Lower lobe of right lung (tissue), 2 donors: ENCODE results near the gene NTM. TPM values are rescaled to one million over a fixed set of nuclear protein-coding genes. Genes with fewer than 3 reads are reported as not detected.

Source experiments
- ATAC-seq, 2 donors: fragments of 200-7000 bp; cut with Tn5 transposase; one replicate each; pipeline ENCODE4 v1.9.1; 2020 to 2022; ENCODE audit warnings: mild to moderate bottlenecking in 2 of 2, moderate library complexity in 2 of 2
- DNase-seq: peaks from one replicate; pipeline ENCODE4 v3.0.0-alpha.2; 2020
- H3K27ac ChIP-seq: fragments of 200-600 bp; one replicate; pipeline ENCODE4 v1.8.0; 2022
- H3K27me3 ChIP-seq: fragments of 200-600 bp; one replicate; pipeline ENCODE4 v1.8.0; 2022; ENCODE audit warnings: low read depth
- H3K36me3 ChIP-seq: fragments of 200-600 bp; one replicate; pipeline ENCODE4 v1.8.0; 2022; ENCODE audit warnings: mild to moderate bottlenecking
- H3K4me1 ChIP-seq: fragments of 200-600 bp; one replicate; pipeline ENCODE4 v1.8.0; 2022
- H3K4me3 ChIP-seq: fragments of 200-600 bp; one replicate; pipeline ENCODE4 v1.8.0; 2022; ENCODE audit warnings: mild to moderate bottlenecking
- H3K9me3 ChIP-seq: fragments of 200-600 bp; one replicate; pipeline ENCODE4 v1.8.0; 2022
- CTCF ChIP-seq: fragments of 200-600 bp; IDR thresholded peaks from one replicate; pipeline ENCODE4 v1.8.0; 2022; ENCODE audit warnings: antibody characterized with exemption, mild to moderate bottlenecking
- intact Hi-C: fragments of 100-400 bp; cut with DNase I; formaldehyde crosslinking; loops from one replicate; pipeline ENCODE4 v1.11.0; 2022
- total RNA-seq: library from RNA; stranded (reverse); fragmentation: NEBNext Ultra II Directional; extraction: Animal tissue kit (Norgen Biotek cat#: 25700); gene quantifications from one replicate; pipeline ENCODE4 v1.2.1, GENCODE V29; 2021
- donor health status: DM: no; HTN: yes; CAD: no; lungs with severe emphysema.

Gene NTM
- total RNA-seq, 1 donor from 2014 or later = 2.3 TPM

- no peak for TF ChIP-seq CTCF
- no peak overlapping the region for H3K27ac ChIP-seq
- ATAC-seq = no peak
Observed at GRCh38 chr11:131917634-131918384, 547.4 kb downstream of the NTM start.

GRCh38 chr11:131918663-131919062, 548.2 kb downstream of the NTM start:
- Histone ChIP-seq H3K4me1 (no peaks in the 10 kb centered on the region), H3K27me3 (no peaks in the 10 kb centered on the region), H3K4me3 (no peak overlapping the region), H3K9me3 (no peaks in the 10 kb centered on the region), H3K27ac (no peak overlapping the region), H3K36me3 (no peaks in the 10 kb centered on the region)
- DNase-seq (no peak), ATAC-seq (no peak)
- intact Hi-C loops = no loop called here
- no peak for TF ChIP-seq CTCF

More at GRCh38 chr11:131917634-131918384, 547.4 kb downstream of the NTM start:
- Histone ChIP-seq H3K9me3 (no peaks in the 10 kb centered on the region), H3K4me1 (no peaks in the 10 kb centered on the region), H3K36me3 (no peaks in the 10 kb centered on the region), H3K27me3 (no peaks in the 10 kb centered on the region), H3K4me3 (no peak overlapping the region)
- intact Hi-C loops = no loop called here
- no peak for DNase-seq

DNA sequence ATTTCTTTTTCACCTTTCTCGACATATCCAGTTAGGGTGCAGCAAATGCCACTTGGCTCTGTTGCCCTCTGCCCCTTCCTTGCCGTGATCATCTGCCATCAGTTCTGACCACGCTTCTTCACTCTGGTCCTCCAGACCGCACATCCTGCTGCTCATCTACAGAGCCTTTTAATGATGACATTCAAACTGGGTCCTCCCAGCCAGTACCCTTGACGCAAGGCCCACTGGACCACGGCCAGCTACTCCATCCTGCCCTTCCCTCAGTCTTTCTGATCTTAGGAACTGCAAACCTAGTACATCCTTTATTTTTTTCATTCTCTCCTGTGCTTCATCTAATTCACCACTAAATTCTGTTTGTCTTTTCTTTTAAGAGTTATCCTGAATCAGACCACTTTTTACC, 551.8 kb downstream of the NTM start:
- TF ChIP-seq CTCF = no peak
- no peak overlapping the region for H3K4me3 ChIP-seq
- H3K9me3 ChIP-seq = no peaks in the 10 kb centered on the region
- H3K27ac ChIP-seq = no peak overlapping the region
- DNase-seq (no peak), ATAC-seq (no peak)
- no peaks in the 10 kb centered on the region for H3K4me1 ChIP-seq
- intact Hi-C loops = no loop called here
- no peaks in the 10 kb centered on the region for H3K27me3 ChIP-seq
- H3K36me3 ChIP-seq = no peaks in the 10 kb centered on the region

DNA sequence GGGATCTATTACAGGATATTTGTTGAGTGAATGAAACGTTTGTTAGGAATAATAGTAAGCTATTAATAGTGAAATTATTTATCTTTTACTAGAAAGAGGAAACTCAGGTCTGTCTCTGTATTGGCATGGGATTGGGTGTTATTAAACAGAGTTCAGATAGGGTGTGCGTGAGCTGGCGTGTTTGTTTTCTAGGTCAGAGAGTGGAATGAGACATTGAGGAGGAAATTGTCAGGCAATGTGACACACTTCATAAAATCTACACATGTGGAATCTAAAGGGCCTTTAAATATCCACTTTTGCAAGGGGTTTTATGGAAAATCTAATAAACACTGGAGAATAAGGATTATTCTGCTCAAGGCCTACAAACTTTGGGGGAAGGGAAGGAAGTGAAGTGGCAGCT, 552.9 kb downstream of the NTM start:
- intact Hi-C loops = no loop called here
- Histone ChIP-seq H3K27ac (no peak overlapping the region), H3K36me3 (no peaks in the 10 kb centered on the region), H3K9me3 (no peaks in the 10 kb centered on the region), H3K27me3 (no peaks in the 10 kb centered on the region), H3K4me3 (no peak overlapping the region), H3K4me1 (no peaks in the 10 kb centered on the region)
- ATAC-seq (no peak), DNase-seq (no peak)
- TF ChIP-seq CTCF = no peak

DNA sequence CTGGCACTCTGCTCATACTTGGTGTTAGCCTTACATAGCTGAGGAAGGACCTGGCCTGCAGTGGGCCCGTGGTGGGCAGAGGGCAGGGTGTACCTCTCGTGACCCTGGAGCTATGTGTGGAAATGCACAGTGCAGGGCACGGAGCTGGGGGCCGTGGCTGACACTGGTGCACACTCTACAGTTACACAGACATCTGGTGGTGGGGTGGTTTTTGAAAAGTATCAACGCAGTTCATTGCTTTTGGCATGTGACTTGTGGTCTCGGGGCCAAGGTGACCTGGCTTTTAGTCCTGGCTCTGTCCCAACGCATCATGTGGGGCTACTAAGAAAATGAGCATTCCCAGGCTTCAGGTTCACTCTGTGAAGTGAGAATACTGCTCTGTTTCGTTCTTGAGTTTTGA, 553.6 kb downstream of the NTM start:
- ATAC-seq (peak in 1 of 2 donors; percentile 31), DNase-seq (no peak)
- no peak for TF ChIP-seq CTCF
- H3K27me3 ChIP-seq = no peaks in the 10 kb centered on the region
- H3K4me1 ChIP-seq = no peaks in the 10 kb centered on the region
- intact Hi-C loops = no loop called here
- no peak overlapping the region for H3K27ac ChIP-seq
- H3K36me3 ChIP-seq = no peaks in the 10 kb centered on the region
- no peaks in the 10 kb centered on the region for H3K9me3 ChIP-seq
- H3K4me3 ChIP-seq = no peak overlapping the region
